Measurements from ENCODE around the gene RPUSD3.
"Not testable (repeated sequence)": the region's sequence is repeated elsewhere in the genome, so short reads cannot be mapped to it uniquely, and the experiment has no call there.

- not testable (repeated sequence) for TF ChIP-seq CTCF, EP300 (IDR thresholded peaks at IDR 0.05)
Observed at GRCh38 chr3:9872067-9872466, 28.3 kb upstream of the RPUSD3 start.
